Fibroblast of lung (primary cell): ENCODE data around the gene TPCN2. TPM values are rescaled to one million over a fixed set of nuclear protein-coding genes. Genes with fewer than 3 reads are reported as not detected.

Source experiments
- DNase-seq, 2 donors: peaks; one replicate each; pipeline versions ENCODE4 v3.0.0 to v3.0.0-alpha.2; 2010; ENCODE audit warnings: low read depth in 2 of 2
- H2AFZ ChIP-seq: 2 replicates; pipeline ENCODE4 v1.5.1; 2012; ENCODE audit warnings: low read length, control low read depth, inconsistent platforms
- H3K27ac ChIP-seq: 2 replicates; pipeline ENCODE4 v1.5.1; 2011; ENCODE audit warnings: low read length, control low read depth; ENCODE audit not compliant: insufficient read depth
- H3K27me3 ChIP-seq: 2 replicates; pipeline ENCODE4 v1.5.1; 2011; ENCODE audit warnings: mild to moderate bottlenecking, low read length; ENCODE audit not compliant: control insufficient read depth, insufficient read depth
- H3K36me3 ChIP-seq: 2 replicates; pipeline ENCODE4 v1.5.1; 2011; ENCODE audit warnings: low read length; ENCODE audit not compliant: control insufficient read depth, insufficient read depth
- H3K4me1 ChIP-seq: 2 replicates; pipeline ENCODE4 v1.5.1; 2011; ENCODE audit warnings: low read length; ENCODE audit not compliant: control insufficient read depth, insufficient read depth; ENCODE audit errors: extremely low read depth
- H3K4me2 ChIP-seq: 2 replicates; pipeline ENCODE4 v1.5.1; 2011; ENCODE audit warnings: low read length, control low read depth; ENCODE audit not compliant: insufficient read depth; ENCODE audit errors: extremely low read depth
- H3K4me3 ChIP-seq, 4 experiments: fragments of 200-600 bp in 1 of 4; sonication (generic) in 1 of 4; replicated peaks in 1 of 4; 2 replicates each; pipeline ENCODE4 v1.5.1; 2011 to 2016; ENCODE audit warnings: low read length in 4 of 4, low read depth in 3 of 4, mild to moderate bottlenecking in 3 of 4, control low read depth in 2 of 4, inconsistent platforms in 1 of 4, mixed read lengths in 1 of 4; ENCODE audit not compliant: insufficient read depth in 1 of 4; ENCODE audit errors: control extremely low read depth in 1 of 4
- H3K79me2 ChIP-seq: 2 replicates; pipeline ENCODE4 v1.5.1; 2012; ENCODE audit warnings: mild to moderate bottlenecking, low read length, inconsistent platforms; ENCODE audit not compliant: control insufficient read depth, insufficient read depth
- H3K9ac ChIP-seq: 2 replicates; pipeline ENCODE4 v1.5.1; 2011; ENCODE audit warnings: mild to moderate bottlenecking, low read length, control low read depth; ENCODE audit not compliant: insufficient read depth
- H3K9me3 ChIP-seq: 2 replicates; pipeline ENCODE4 v1.5.1; 2012; ENCODE audit warnings: low read depth, low read length; ENCODE audit not compliant: control insufficient read depth, insufficient read depth
- H4K20me1 ChIP-seq: 2 replicates; pipeline ENCODE4 v1.5.1; 2011; ENCODE audit warnings: low read length; ENCODE audit not compliant: control insufficient read depth, insufficient read depth; ENCODE audit errors: extremely low read depth
- EZH2 ChIP-seq: IDR thresholded peaks from 2 replicates; pipeline ENCODE4 v1.5.1; 2012; ENCODE audit warnings: low read length, control low read depth, mild to moderate bottlenecking; ENCODE audit errors: missing control alignments
- polyA plus RNA-seq, 2 donors: library from polyadenylated mRNA; depleted of rRNA in 1 of 2; stranded (reverse) in 1 of 2; unstranded in 1 of 2; fragments of >200 nt; gene quantifications; 2 replicates each; pipeline ENCODE4 v1.2.1, GENCODE V29; 2011 to 2012; ENCODE audit warnings: missing spikeins in 1 of 2
- total RNA-seq: library from RNA; depleted of rRNA; stranded (reverse); fragments of >200 nt; gene quantifications from 2 replicates; pipeline ENCODE4 v1.2.1, GENCODE V29; 2014
- TF ChIP-seq, protein P1 (sequence below), 2 donors: IDR thresholded peaks in 1 of 2; conservative IDR thresholded peaks in 1 of 2; 1 replicate in 1 of 2; 2 replicates in 1 of 2; pipeline ENCODE4 v1.5.1; 2011 to 2012; ENCODE audit warnings: low read length in 2 of 2, control low read depth in 1 of 2, inconsistent platforms in 1 of 2, low read depth in 1 of 2, mild to moderate bottlenecking in 1 of 2

TPCN2 gene
- total and polyA plus RNA-seq, 2 donors (not counting 1 experiment from before 2014, with no cell fraction given): 9.7 to 11.7 TPM

DNA sequence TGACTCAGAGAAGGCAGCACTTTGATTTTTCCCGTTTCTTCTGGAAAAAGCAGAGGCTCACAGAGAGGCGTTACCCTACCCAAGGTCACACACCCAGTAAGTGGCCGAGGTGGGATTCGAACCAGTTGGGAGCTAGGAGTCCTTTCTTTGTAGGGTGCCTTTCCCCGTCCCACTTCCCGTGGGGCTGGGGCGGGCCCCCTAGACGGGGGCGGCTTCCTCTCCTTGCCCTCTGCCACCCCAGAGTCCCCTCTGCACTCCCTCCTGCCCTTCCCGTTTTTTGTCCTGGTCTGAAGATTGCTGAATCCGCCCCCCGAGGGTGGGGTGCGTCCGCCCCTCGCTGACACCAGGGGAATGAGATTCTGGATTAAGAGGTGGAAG lies 747 bp downstream of the TPCN2 start:
- TF ChIP-seq, protein P1, sequence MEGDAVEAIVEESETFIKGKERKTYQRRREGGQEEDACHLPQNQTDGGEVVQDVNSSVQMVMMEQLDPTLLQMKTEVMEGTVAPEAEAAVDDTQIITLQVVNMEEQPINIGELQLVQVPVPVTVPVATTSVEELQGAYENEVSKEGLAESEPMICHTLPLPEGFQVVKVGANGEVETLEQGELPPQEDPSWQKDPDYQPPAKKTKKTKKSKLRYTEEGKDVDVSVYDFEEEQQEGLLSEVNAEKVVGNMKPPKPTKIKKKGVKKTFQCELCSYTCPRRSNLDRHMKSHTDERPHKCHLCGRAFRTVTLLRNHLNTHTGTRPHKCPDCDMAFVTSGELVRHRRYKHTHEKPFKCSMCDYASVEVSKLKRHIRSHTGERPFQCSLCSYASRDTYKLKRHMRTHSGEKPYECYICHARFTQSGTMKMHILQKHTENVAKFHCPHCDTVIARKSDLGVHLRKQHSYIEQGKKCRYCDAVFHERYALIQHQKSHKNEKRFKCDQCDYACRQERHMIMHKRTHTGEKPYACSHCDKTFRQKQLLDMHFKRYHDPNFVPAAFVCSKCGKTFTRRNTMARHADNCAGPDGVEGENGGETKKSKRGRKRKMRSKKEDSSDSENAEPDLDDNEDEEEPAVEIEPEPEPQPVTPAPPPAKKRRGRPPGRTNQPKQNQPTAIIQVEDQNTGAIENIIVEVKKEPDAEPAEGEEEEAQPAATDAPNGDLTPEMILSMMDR (conservative IDR thresholded peaks at IDR 0.05 in 1 of 2, IDR thresholded peaks at IDR 0.05 in 1 of 2; ENCODE audit: low read depth in 1 of 2, low read length in 2 of 2): no peak
- TF ChIP-seq EZH2: no peak
- peak overlapping the region; percentile 88 for H3K27ac ChIP-seq
- peak overlapping the region; percentile 88 for H3K4me2 ChIP-seq
- no peak for DNase-seq
- H3K4me3 ChIP-seq: peak overlapping the region; percentile 80 to 93 (median 88)
- H4K20me1 ChIP-seq: no peaks in the 10 kb centered on the region
- no peaks in the 10 kb centered on the region for H3K9me3 ChIP-seq
- H3K4me1 ChIP-seq: peaks cover 17% of the 10 kb centered on the region
- no peaks in the 10 kb centered on the region for H3K27me3 ChIP-seq
- H3K79me2 ChIP-seq: peaks cover 22% of the 10 kb centered on the region
- peak overlapping the region; percentile 97 for H3K9ac ChIP-seq
- H2AFZ ChIP-seq: no peak overlapping the region
- H3K36me3 ChIP-seq: no peaks in the 10 kb centered on the region

GRCh38 chr11:69050592-69051380 lies 2.1 kb downstream of the TPCN2 start:
- Histone ChIP-seq H3K27ac (no peak overlapping the region), H3K79me2 (peaks cover 22% of the 10 kb centered on the region)

More at GRCh38 chr11:69050592-69051380, 2.1 kb downstream of the TPCN2 start:
- Histone ChIP-seq H3K4me3 (peak overlapping the region in 1 of 4 experiments; percentile 17), H3K9ac (no peak overlapping the region), H2AFZ (no peak overlapping the region), H4K20me1 (no peaks in the 10 kb centered on the region), H3K4me2 (no peak overlapping the region), H3K9me3 (no peaks in the 10 kb centered on the region), H3K36me3 (no peaks in the 10 kb centered on the region), H3K27me3 (no peaks in the 10 kb centered on the region), H3K4me1 (peaks cover 12% of the 10 kb centered on the region)
- DNase-seq: no peak
- no peak for TF ChIP-seq EZH2
- TF ChIP-seq, protein P1 (conservative IDR thresholded peaks at IDR 0.05 in 1 of 2, IDR thresholded peaks at IDR 0.05 in 1 of 2; ENCODE audit: low read depth in 1 of 2, low read length in 2 of 2): no peak
